ENCODE results near the gene EPB41L4A.
A peak's percentile ranks its signal among the peaks of the same experiment; 100 is the strongest.
"Not testable (repeated sequence)": the region's sequence is repeated elsewhere in the genome, so short reads cannot be mapped to it uniquely, and the experiment has no call there.

Gene EPB41L4A

GRCh38 chr5:112208699-112209615, 210.1 kb downstream of the EPB41L4A start:
- H3K4me1 Mint-ChIP-seq, result no peaks in the 10 kb centered on the region
- H3K4me3 Mint-ChIP-seq, result no peak overlapping the region
- no peaks in the 10 kb centered on the region for H3K36me3 Mint-ChIP-seq
- no peak overlapping the region for H3K27ac Mint-ChIP-seq
- peaks cover 11% of the 10 kb centered on the region for H3K27me3 Mint-ChIP-seq
- H3K9me3 Mint-ChIP-seq, result no peaks in the 10 kb centered on the region
- peak; percentile 31 for ATAC-seq

GRCh38 chr5:112208195-112208594, 210.9 kb downstream of the EPB41L4A start:
- not testable (repeated sequence) for H3K4me3 Mint-ChIP-seq, H3K9me3 Mint-ChIP-seq, H3K4me1 Mint-ChIP-seq, H3K27ac Mint-ChIP-seq, H3K36me3 Mint-ChIP-seq, ATAC-seq
- H3K27me3 Mint-ChIP-seq, result peaks cover 11% of the 10 kb centered on the region

- no peaks in the 10 kb centered on the region for H3K36me3 Mint-ChIP-seq
These were observed 213.2 kb downstream of the EPB41L4A start for GRCh38 chr5:112205846-112206245.

GRCh38 chr5:112203229-112203628, 215.8 kb downstream of the EPB41L4A start:
- Mint-ChIP-seq H3K4me3 (no peak overlapping the region), H3K27ac (no peak overlapping the region), H3K36me3 (no peaks in the 10 kb centered on the region), H3K9me3 (no peaks in the 10 kb centered on the region), H3K27me3 (peaks cover 36% of the 10 kb centered on the region), H3K4me1 (no peaks in the 10 kb centered on the region)
- ATAC-seq, result no peak

More at GRCh38 chr5:112205846-112206245, 213.2 kb downstream of the EPB41L4A start:
- H3K27ac Mint-ChIP-seq, result no peak overlapping the region
- no peak overlapping the region for H3K4me3 Mint-ChIP-seq
- no peaks in the 10 kb centered on the region for H3K9me3 Mint-ChIP-seq
- no peaks in the 10 kb centered on the region for H3K4me1 Mint-ChIP-seq
- no peak for ATAC-seq
- H3K27me3 Mint-ChIP-seq, result peaks cover 22% of the 10 kb centered on the region

GRCh38 chr5:112202694-112203093, 216.4 kb downstream of the EPB41L4A start:
- H3K27me3 Mint-ChIP-seq, result peaks cover 35% of the 10 kb centered on the region
- H3K27ac Mint-ChIP-seq, result no peak overlapping the region
- H3K4me1 Mint-ChIP-seq, result no peaks in the 10 kb centered on the region
- no peak overlapping the region for H3K4me3 Mint-ChIP-seq
- H3K9me3 Mint-ChIP-seq, result no peaks in the 10 kb centered on the region
- no peaks in the 10 kb centered on the region for H3K36me3 Mint-ChIP-seq
- no peak for ATAC-seq

- no peaks in the 10 kb centered on the region for H3K4me1 Mint-ChIP-seq
- H3K27ac Mint-ChIP-seq, result no peak overlapping the region
These were observed 217.9 kb downstream of the EPB41L4A start for GRCh38 chr5:112201141-112201540.

GRCh38 chr5:112200131-112200530, 218.9 kb downstream of the EPB41L4A start:
- H3K27ac Mint-ChIP-seq, result no peak overlapping the region
- no peak overlapping the region for H3K4me3 Mint-ChIP-seq

More at GRCh38 chr5:112201141-112201540, 217.9 kb downstream of the EPB41L4A start:
- Mint-ChIP-seq H3K4me3 (no peak overlapping the region), H3K9me3 (no peaks in the 10 kb centered on the region), H3K27me3 (peaks cover 25% of the 10 kb centered on the region), H3K36me3 (no peaks in the 10 kb centered on the region)
- no peak for ATAC-seq

GRCh38 chr5:112196584-112196983, 222.5 kb downstream of the EPB41L4A start:
- peaks cover 14% of the 10 kb centered on the region for H3K27me3 Mint-ChIP-seq
- no peaks in the 10 kb centered on the region for H3K4me1 Mint-ChIP-seq
- H3K4me3 Mint-ChIP-seq, result no peak overlapping the region
- H3K36me3 Mint-ChIP-seq, result no peaks in the 10 kb centered on the region
- ATAC-seq, result no peak
- no peak overlapping the region for H3K27ac Mint-ChIP-seq
- H3K9me3 Mint-ChIP-seq, result no peaks in the 10 kb centered on the region

More at GRCh38 chr5:112200131-112200530, 218.9 kb downstream of the EPB41L4A start:
- H3K9me3 Mint-ChIP-seq, result no peaks in the 10 kb centered on the region
- no peaks in the 10 kb centered on the region for H3K4me1 Mint-ChIP-seq
- H3K36me3 Mint-ChIP-seq, result no peaks in the 10 kb centered on the region
- no peak for ATAC-seq
- H3K27me3 Mint-ChIP-seq, result peaks cover 25% of the 10 kb centered on the region

GRCh38 chr5:112195924-112196323, 223.2 kb downstream of the EPB41L4A start:
- Mint-ChIP-seq H3K27ac (no peak overlapping the region), H3K27me3 (peaks cover 14% of the 10 kb centered on the region), H3K4me3 (no peak overlapping the region), H3K36me3 (no peaks in the 10 kb centered on the region), H3K4me1 (no peaks in the 10 kb centered on the region), H3K9me3 (no peaks in the 10 kb centered on the region)
- ATAC-seq, result no peak

GRCh38 chr5:112192866-112193265, 226.2 kb downstream of the EPB41L4A start:
- H3K4me1 Mint-ChIP-seq, result no peaks in the 10 kb centered on the region
- no peaks in the 10 kb centered on the region for H3K36me3 Mint-ChIP-seq
- no peak overlapping the region for H3K4me3 Mint-ChIP-seq
- H3K27me3 Mint-ChIP-seq, result no peaks in the 10 kb centered on the region
- H3K9me3 Mint-ChIP-seq, result no peaks in the 10 kb centered on the region
- no peak for ATAC-seq
- H3K27ac Mint-ChIP-seq, result no peak overlapping the region

- peak; percentile 8 for ATAC-seq
- H3K4me1 Mint-ChIP-seq, result no peaks in the 10 kb centered on the region
- H3K4me3 Mint-ChIP-seq, result no peak overlapping the region
- H3K27ac Mint-ChIP-seq, result no peak overlapping the region
- H3K9me3 Mint-ChIP-seq, result no peaks in the 10 kb centered on the region
- H3K27me3 Mint-ChIP-seq, result no peaks in the 10 kb centered on the region
- no peaks in the 10 kb centered on the region for H3K36me3 Mint-ChIP-seq
These were observed 227.0 kb downstream of the EPB41L4A start for GRCh38 chr5:112192072-112192471.

GRCh38 chr5:112189391-112189790, 229.7 kb downstream of the EPB41L4A start:
- H3K4me3 Mint-ChIP-seq, result no peak overlapping the region
- no peaks in the 10 kb centered on the region for H3K27me3 Mint-ChIP-seq
- H3K36me3 Mint-ChIP-seq, result no peaks in the 10 kb centered on the region
- no peak for ATAC-seq
- no peak overlapping the region for H3K27ac Mint-ChIP-seq
- no peaks in the 10 kb centered on the region for H3K4me1 Mint-ChIP-seq
- H3K9me3 Mint-ChIP-seq, result no peaks in the 10 kb centered on the region

- H3K27me3 Mint-ChIP-seq, result no peaks in the 10 kb centered on the region
- no peaks in the 10 kb centered on the region for H3K9me3 Mint-ChIP-seq
- H3K27ac Mint-ChIP-seq, result no peak overlapping the region
- no peak for ATAC-seq
- no peaks in the 10 kb centered on the region for H3K36me3 Mint-ChIP-seq
- H3K4me1 Mint-ChIP-seq, result no peaks in the 10 kb centered on the region
- no peak overlapping the region for H3K4me3 Mint-ChIP-seq
These were observed 232.6 kb downstream of the EPB41L4A start for GRCh38 chr5:112186401-112186990.

GRCh38 chr5:112183874-112184273, 235.2 kb downstream of the EPB41L4A start:
- H3K27ac Mint-ChIP-seq, result no peak overlapping the region
- H3K4me3 Mint-ChIP-seq, result no peak overlapping the region
- no peaks in the 10 kb centered on the region for H3K36me3 Mint-ChIP-seq
- H3K4me1 Mint-ChIP-seq, result no peaks in the 10 kb centered on the region
- H3K9me3 Mint-ChIP-seq, result no peaks in the 10 kb centered on the region
- H3K27me3 Mint-ChIP-seq, result no peaks in the 10 kb centered on the region
- ATAC-seq, result no peak

GRCh38 chr5:112183103-112183711, 235.9 kb downstream of the EPB41L4A start:
- no peaks in the 10 kb centered on the region for H3K36me3 Mint-ChIP-seq
- no peak overlapping the region for H3K27ac Mint-ChIP-seq
- no peaks in the 10 kb centered on the region for H3K4me1 Mint-ChIP-seq
- H3K27me3 Mint-ChIP-seq, result peaks cover 3% of the 10 kb centered on the region
- H3K9me3 Mint-ChIP-seq, result no peaks in the 10 kb centered on the region
- no peak overlapping the region for H3K4me3 Mint-ChIP-seq
- ATAC-seq, result no peak
